HCT116 (cell line): Measurements from ENCODE around the gene BACE1. TPM values are rescaled to one million over a fixed set of nuclear protein-coding genes. Genes with fewer than 3 reads are reported as not detected.

Experiments used
- ATAC-seq: fragments of 200-7000 bp; cut with Tn5 transposase; 2 replicates; pipeline ENCODE4 v1.9.1; 2020; ENCODE audit warnings: mild to moderate bottlenecking, moderate library complexity
- BruUV-seq: library from RNA; stranded (reverse); fragments of 400-500 nt; replicated peaks from 2 replicates; lab custom pipeline; 2021; lab: Mats Ljungman, UMichigan
- CTCF ChIA-PET: fragments of 300-600 bp; sonication (Branson Sonifier 250); formaldehyde crosslinking; loops from one replicate; lab custom pipeline; 2021; ENCODE audit warnings: antibody characterized with exemption; lab: Charles Lee
- POLR2A ChIA-PET: fragments of 300-600, 350-600 bp; sonication (Branson Sonifier 250); formaldehyde crosslinking; loops from one replicate; lab custom pipeline; 2021; ENCODE audit warnings: antibody characterized with exemption; lab: Charles Lee
- RAD21 ChIA-PET, 2 experiments: fragments of 300-600 bp; sonication (Branson Sonifier 250); formaldehyde crosslinking; loops; one replicate each; lab custom pipeline; 2023; ENCODE audit warnings: low total read pairs in 2 of 2; ENCODE audit not compliant: uncharacterized antibody in 2 of 2, unreplicated experiment in 2 of 2, low non-redundant PET in 1 of 2; lab: Charles Lee
- DNase-seq: peaks from one replicate; pipeline ENCODE4 v3.0.0-alpha.2; 2010; ENCODE audit warnings: low read depth, low spot score
- H2AFZ ChIP-seq: fragments of 200-600 bp; shearing (Covaris generic), sonication (generic); 2 replicates; pipeline ENCODE4 v1.6.1; 2017; ENCODE audit warnings: low read depth, mixed run types, mixed read lengths, antibody characterized with exemption, low read length; ENCODE audit not compliant: poor library complexity, severe bottlenecking
- H3K27ac ChIP-seq: 2 replicates; pipeline ENCODE4 v1.5.1; 2012; ENCODE audit warnings: low read depth, low read length
- H3K27me3 ChIP-seq: fragments of 200-600 bp; sonication (generic); 2 replicates; pipeline ENCODE4 v1.6.1; 2016; ENCODE audit warnings: mixed run types, low read length, mixed read lengths; ENCODE audit not compliant: insufficient read depth
- H3K36me3 ChIP-seq, 2 experiments: fragments of 200-500 bp in 1 of 2; fragments of 200-600 bp in 1 of 2; sonication (Bioruptor generic) in 1 of 2; sonication (generic) in 1 of 2; 2 replicates each; pipeline versions ENCODE4 v1.5.1 to v1.6.1; 2014 to 2016; ENCODE audit warnings: low read length in 2 of 2, inconsistent platforms in 1 of 2, mixed read lengths in 1 of 2, mixed run types in 1 of 2; ENCODE audit not compliant: insufficient read depth in 2 of 2, control insufficient read depth in 1 of 2
- H3K4me1 ChIP-seq, 2 experiments: fragments of 200-600 bp in 1 of 2; sonication (generic) in 1 of 2; 2 replicates each; pipeline versions ENCODE4 v1.5.1 to v1.6.1; 2012 to 2017; ENCODE audit warnings: low read length in 2 of 2, inconsistent platforms in 1 of 2, mild to moderate bottlenecking in 1 of 2, mixed read lengths in 1 of 2, mixed run types in 1 of 2, moderate library complexity in 1 of 2; ENCODE audit not compliant: insufficient read depth in 2 of 2, control insufficient read depth in 1 of 2
- H3K4me2 ChIP-seq: fragments of 200-600 bp; sonication (generic); 2 replicates; pipeline ENCODE4 v1.6.1; 2017; ENCODE audit warnings: mixed run types, low read length, mixed read lengths
- H3K4me3 ChIP-seq, 2 experiments: fragments of 200-600 bp in 1 of 2; sonication (generic) in 1 of 2; replicated peaks in 1 of 2; 2 replicates each; pipeline ENCODE4 v1.5.1; 2011 to 2016; ENCODE audit warnings: low read length in 2 of 2, control low read depth in 1 of 2, low read depth in 1 of 2, mild to moderate bottlenecking in 1 of 2, mixed read lengths in 1 of 2, mixed run types in 1 of 2
- H3K79me2 ChIP-seq: fragments of 200-600 bp; sonication (generic); 2 replicates; pipeline ENCODE4 v1.6.1; 2017; ENCODE audit warnings: mild to moderate bottlenecking, mixed run types, low read length, moderate library complexity, mixed read lengths; ENCODE audit not compliant: insufficient read depth
- H3K9ac ChIP-seq: fragments of 200-600 bp; sonication (generic); 2 replicates; pipeline ENCODE4 v1.6.1; 2016; ENCODE audit warnings: low read length, mixed read lengths
- H3K9me2 ChIP-seq: fragments of 200-600 bp; sonication (generic), shearing (Covaris generic); 2 replicates; pipeline ENCODE4 v1.6.1; 2017; ENCODE audit warnings: mixed run types, mild to moderate bottlenecking, moderate library complexity; ENCODE audit not compliant: insufficient read depth
- H3K9me3 ChIP-seq, 2 experiments: fragments of 200-500 bp in 1 of 2; fragments of 200-600 bp in 1 of 2; sonication (Bioruptor generic) in 1 of 2; sonication (generic) in 1 of 2; 2 replicates each; pipeline ENCODE4 v1.6.1; 2014 to 2017; ENCODE audit warnings: low read length in 2 of 2, mixed read lengths in 2 of 2, inconsistent platforms in 1 of 2, low read depth in 1 of 2, mild to moderate bottlenecking in 1 of 2, mixed run types in 1 of 2, moderate library complexity in 1 of 2; ENCODE audit not compliant: control insufficient read depth in 1 of 2, insufficient read depth in 1 of 2
- H4K20me1 ChIP-seq: fragments of 200-600 bp; sonication (generic), shearing (Covaris generic); 2 replicates; pipeline ENCODE4 v1.6.1; 2017; ENCODE audit warnings: mixed run types, mild to moderate bottlenecking, moderate library complexity; ENCODE audit not compliant: insufficient read depth
- CEBPB ChIP-seq: IDR thresholded peaks from 2 replicates; pipeline ENCODE4 v1.6.1; 2012; ENCODE audit warnings: low read depth
- ELF1 ChIP-seq: IDR thresholded peaks from 2 replicates; pipeline ENCODE4 v1.6.1; 2012; ENCODE audit warnings: low read depth, borderline replicate concordance
- EZH2 ChIP-seq: fragments of 200-600 bp; sonication (generic); IDR thresholded peaks from 2 replicates; pipeline ENCODE4 v1.6.1; 2017; ENCODE audit warnings: antibody characterized with exemption, mixed run types
- EZH2phosphoT487 ChIP-seq: fragments of 200-600 bp; IDR thresholded peaks from 2 replicates; pipeline ENCODE4 v1.6.1; 2018; ENCODE audit warnings: antibody characterized with exemption, borderline replicate concordance
- FOSL1 ChIP-seq: IDR thresholded peaks from 2 replicates; pipeline ENCODE4 v1.6.1; 2012; ENCODE audit warnings: low read depth
- JUND ChIP-seq: IDR thresholded peaks from 2 replicates; pipeline ENCODE4 v1.6.1; 2012
- POLR2A ChIP-seq: IDR thresholded peaks from 2 replicates; pipeline ENCODE4 v1.7.0; 2011; ENCODE audit warnings: borderline replicate concordance; ENCODE audit not compliant: insufficient read depth, insufficient read length; ENCODE audit errors: extremely low read depth
- POLR2AphosphoS5 ChIP-seq: IDR thresholded peaks from 2 replicates; pipeline ENCODE4 v1.6.1; 2011; ENCODE audit warnings: mild to moderate bottlenecking, low read depth, low read length, moderate library complexity
- SIN3A ChIP-seq: IDR thresholded peaks from 2 replicates; pipeline ENCODE4 v1.6.1; 2012; ENCODE audit warnings: low read depth
- TCF7L2 ChIP-seq: IDR thresholded peaks from 2 replicates; pipeline ENCODE4 v1.7.0; 2011; ENCODE audit warnings: borderline replicate concordance, inconsistent platforms; ENCODE audit not compliant: insufficient read depth, insufficient read length; ENCODE audit errors: extremely low read depth
- ZBTB33 ChIP-seq: IDR thresholded peaks from 2 replicates; pipeline ENCODE4 v1.6.1; 2011; ENCODE audit warnings: mild to moderate bottlenecking, low read length, moderate library complexity; ENCODE audit not compliant: insufficient replicate concordance; ENCODE audit errors: extremely low read depth
- ZFX ChIP-seq: fragments of 450-650 bp; IDR thresholded peaks from 2 replicates; pipeline ENCODE4 v1.6.1; 2017
- ZNF274 ChIP-seq: fragments of 200-500 bp; sonication (Bioruptor generic); IDR thresholded peaks from 2 replicates; pipeline ENCODE4 v1.6.1; 2014; ENCODE audit warnings: mild to moderate bottlenecking, low read depth, low read length, inconsistent platforms
- intact Hi-C: fragments of 100-400 bp; cut with micrococcal nuclease; formaldehyde crosslinking; loops from 2 replicates; pipeline ENCODE4 v1.10.0; 2022
- total RNA-seq: library from RNA; stranded (reverse); gene quantifications from one replicate; pipeline ENCODE4 v1.2.1, GENCODE V29; 2021; ENCODE audit not compliant: unreplicated experiment
- TF ChIP-seq, protein P1 (sequence below): IDR thresholded peaks from 2 replicates; pipeline ENCODE4 v1.6.1; 2012; ENCODE audit warnings: low read depth
- TF ChIP-seq, protein P2 (sequence below): IDR thresholded peaks from 2 replicates; pipeline ENCODE4 v1.6.1; 2012

BACE1 gene
- total RNA-seq, 1 experiment from 2014 or later, result 8.5 TPM

- no peak for ATAC-seq
- BruUV-seq, result no TSS peak
- Histone ChIP-seq H2AFZ (no peak overlapping the region), H3K36me3 (peaks cover 3 to 4% of the 10 kb centered on the region in 2 experiments; a peak in 1 of 4 replicates), H3K4me1 (peaks cover 2 to 15% of the 10 kb centered on the region in 2 experiments; a peak in 3 of 4 replicates), H3K27ac (no peak overlapping the region), H4K20me1 (no peaks in the 10 kb centered on the region), H3K9ac (no peak overlapping the region)
- CTCF ChIA-PET, result no interaction called here
- no peak for TF ChIP-seq POLR2A
- TF ChIP-seq ZNF274, result no peak
- TF ChIP-seq, all 23 proteins: peak for 0
- H3K9me3 ChIP-seq, result no peaks in the 10 kb centered on the region
- H3K4me2 ChIP-seq, result no peak overlapping the region
- no peaks in the 10 kb centered on the region for H3K27me3 ChIP-seq
- no peaks in the 10 kb centered on the region for H3K79me2 ChIP-seq
- intact Hi-C loops, result no loop called here
- ChIA-PET RAD21 (no interaction called here), POLR2A (no interaction called here)
- DNase-seq, result no peak
- no peaks in the 10 kb centered on the region for H3K9me2 ChIP-seq
- no peak overlapping the region for H3K4me3 ChIP-seq
Measured at GRCh38 chr11:117292616-117293015, 23.4 kb downstream of the BACE1 start.

DNA sequence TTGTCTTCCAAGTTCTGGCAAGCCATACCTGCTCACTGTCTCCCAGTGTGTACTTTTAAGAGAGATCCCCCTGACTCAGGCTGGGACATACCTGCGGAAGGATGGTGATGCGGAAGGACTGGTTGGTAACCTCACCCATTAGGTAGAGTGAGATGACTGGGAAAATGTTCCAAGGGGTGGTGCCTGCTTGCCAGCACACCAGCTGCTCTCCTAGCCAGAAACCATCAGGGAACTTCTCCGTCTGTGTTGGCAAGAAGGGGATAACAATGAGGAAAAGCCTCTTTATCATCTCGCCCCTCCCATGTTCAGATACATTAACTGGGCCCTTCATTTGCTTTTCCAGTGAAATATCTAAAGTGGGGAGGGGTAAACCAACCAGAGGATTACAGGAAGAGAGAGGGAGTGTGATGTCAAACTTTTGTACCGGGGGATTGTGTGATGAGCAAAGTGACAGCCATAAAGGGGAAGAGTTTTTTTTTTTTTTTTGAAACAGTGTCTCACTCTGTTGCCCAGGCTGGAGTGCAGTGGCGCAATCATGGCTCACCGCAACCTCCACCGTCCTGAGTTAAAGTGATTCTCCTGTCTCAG lies 25.2 kb downstream of the BACE1 start, which contains the start of gene BACE1-AS:
Gene BACE1-AS, plus strand, starts transcription at position 538 of the 588 bp plus-strand sequence.
- no TSS peak for BruUV-seq
- TF ChIP-seq, protein P1, sequence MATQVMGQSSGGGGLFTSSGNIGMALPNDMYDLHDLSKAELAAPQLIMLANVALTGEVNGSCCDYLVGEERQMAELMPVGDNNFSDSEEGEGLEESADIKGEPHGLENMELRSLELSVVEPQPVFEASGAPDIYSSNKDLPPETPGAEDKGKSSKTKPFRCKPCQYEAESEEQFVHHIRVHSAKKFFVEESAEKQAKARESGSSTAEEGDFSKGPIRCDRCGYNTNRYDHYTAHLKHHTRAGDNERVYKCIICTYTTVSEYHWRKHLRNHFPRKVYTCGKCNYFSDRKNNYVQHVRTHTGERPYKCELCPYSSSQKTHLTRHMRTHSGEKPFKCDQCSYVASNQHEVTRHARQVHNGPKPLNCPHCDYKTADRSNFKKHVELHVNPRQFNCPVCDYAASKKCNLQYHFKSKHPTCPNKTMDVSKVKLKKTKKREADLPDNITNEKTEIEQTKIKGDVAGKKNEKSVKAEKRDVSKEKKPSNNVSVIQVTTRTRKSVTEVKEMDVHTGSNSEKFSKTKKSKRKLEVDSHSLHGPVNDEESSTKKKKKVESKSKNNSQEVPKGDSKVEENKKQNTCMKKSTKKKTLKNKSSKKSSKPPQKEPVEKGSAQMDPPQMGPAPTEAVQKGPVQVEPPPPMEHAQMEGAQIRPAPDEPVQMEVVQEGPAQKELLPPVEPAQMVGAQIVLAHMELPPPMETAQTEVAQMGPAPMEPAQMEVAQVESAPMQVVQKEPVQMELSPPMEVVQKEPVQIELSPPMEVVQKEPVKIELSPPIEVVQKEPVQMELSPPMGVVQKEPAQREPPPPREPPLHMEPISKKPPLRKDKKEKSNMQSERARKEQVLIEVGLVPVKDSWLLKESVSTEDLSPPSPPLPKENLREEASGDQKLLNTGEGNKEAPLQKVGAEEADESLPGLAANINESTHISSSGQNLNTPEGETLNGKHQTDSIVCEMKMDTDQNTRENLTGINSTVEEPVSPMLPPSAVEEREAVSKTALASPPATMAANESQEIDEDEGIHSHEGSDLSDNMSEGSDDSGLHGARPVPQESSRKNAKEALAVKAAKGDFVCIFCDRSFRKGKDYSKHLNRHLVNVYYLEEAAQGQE, result no peak
- TF ChIP-seq ELF1 (no peak), ZFX (no peak), CEBPB (no peak), ZBTB33 (no peak), EZH2phosphoT487 (no peak), FOSL1 (no peak), POLR2AphosphoS5 (no peak), EZH2 (no peak), JUND (no peak), TCF7L2 (no peak), SIN3A (no peak)
- TF ChIP-seq, protein P2, sequence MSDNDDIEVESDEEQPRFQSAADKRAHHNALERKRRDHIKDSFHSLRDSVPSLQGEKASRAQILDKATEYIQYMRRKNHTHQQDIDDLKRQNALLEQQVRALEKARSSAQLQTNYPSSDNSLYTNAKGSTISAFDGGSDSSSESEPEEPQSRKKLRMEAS, result no peak

More for the DNA sequence above, 25.2 kb downstream of the BACE1 start, which contains the start of gene BACE1-AS:
- H3K9me2 ChIP-seq, result no peaks in the 10 kb centered on the region
- intact Hi-C loops, result no loop called here
- H3K9ac ChIP-seq, result no peak within 1 kb of the TSS
- ChIA-PET RAD21 (no interaction called here), CTCF (no interaction called here), POLR2A (interaction anchor here (1.5 kb wide), 1 partner anchor 14 kb away, joined by 3 read pairs; no protein-coding TSS in a partner anchor)
- H3K4me2 ChIP-seq, result no peak within 1 kb of the TSS
- ATAC-seq (no peak), DNase-seq (no peak)
- no peaks in the 10 kb centered on the region for H3K27me3 ChIP-seq
- no peaks in the 10 kb centered on the region for H3K9me3 ChIP-seq
- H3K79me2 ChIP-seq, result no peaks in the 10 kb centered on the region
- H3K36me3 ChIP-seq, result peaks cover 3 to 8% of the 10 kb centered on the region in 2 experiments; a peak in 2 of 4 replicates
- no peak within 1 kb of the TSS for H3K27ac ChIP-seq
- peaks cover 2 to 15% of the 10 kb centered on the region in 2 experiments; a peak in 3 of 4 replicates for H3K4me1 ChIP-seq
- no peak within 1 kb of the TSS for H2AFZ ChIP-seq
- H4K20me1 ChIP-seq, result no peaks in the 10 kb centered on the region
- H3K4me3 ChIP-seq, result no peak within 1 kb of the TSS
